K562 (cell line): Measurements from ENCODE around the gene FRMD5. TPM values are rescaled to one million over a fixed set of nuclear protein-coding genes. Genes with fewer than 3 reads are reported as not detected.

Experiments used
- ATAC-seq: fragments of 200-7000 bp; cut with Tn5 transposase; 3 replicates; pipeline ENCODE4 v1.9.1; 2020; ENCODE audit warnings: moderate library complexity
- BruUV-seq: library from RNA; stranded (reverse); fragments of 400-500 nt; replicated peaks from 2 replicates; lab custom pipeline; 2021; lab: Mats Ljungman, UMichigan
- CTCF ChIA-PET: fragments of 300-600 bp; formaldehyde crosslinking; extraction: SDS; loops from one replicate; lab custom pipeline; 2021; ENCODE audit warnings: low intra/inter-chr PET ratio; lab: Yijun Ruan, JAX
- POLR2A ChIA-PET: fragments of 300-600, 350-650 bp; sonication (Branson Sonifier 250); formaldehyde crosslinking; extraction: SDS; loops from one replicate; lab custom pipeline; 2021; ENCODE audit warnings: antibody characterized with exemption, inconsistent platforms; lab: Yijun Ruan, JAX
- DNase-seq, 4 experiments: peaks; one replicate each; pipeline versions ENCODE4 v3.0.0 to v3.0.0-alpha.2; 2011 to 2018; ENCODE audit warnings: low spot score in 3 of 4, mixed read lengths in 3 of 4; ENCODE audit errors: extremely low read depth in 1 of 4
- FAIRE-seq: peaks from 2 replicates; lab custom pipeline; 2011; peaks lifted over from hg19 to GRCh38; lab: Jason Lieb, UNC
- H2AFZ ChIP-seq: 2 replicates; pipeline ENCODE4 v1.6.0; 2011; ENCODE audit warnings: low read depth, low read length, control low read depth, inconsistent platforms
- H3K27ac ChIP-seq: fragments of 200-600 bp; 3 replicates; pipeline ENCODE4 v1.8.0; 2011; ENCODE audit warnings: low read depth, mild to moderate bottlenecking, control low read depth, inconsistent platforms, low read length, moderate library complexity, mixed read lengths; ENCODE audit errors: extremely low read depth
- H3K27me3 ChIP-seq, 2 experiments: fragments of 300-600 bp in 1 of 2; 2 replicates in 1 of 2; 3 replicates in 1 of 2; pipeline versions ENCODE4 v1.6.0 to v1.8.0; 2011; ENCODE audit warnings: inconsistent platforms in 2 of 2, low read length in 2 of 2, mild to moderate bottlenecking in 1 of 2, mixed read lengths in 1 of 2, moderate library complexity in 1 of 2; ENCODE audit not compliant: control insufficient read depth in 2 of 2, insufficient read depth in 2 of 2
- H3K36me3 ChIP-seq: fragments of 300-600 bp; 3 replicates; pipeline ENCODE4 v1.8.0; 2011; ENCODE audit warnings: mild to moderate bottlenecking, low read length, inconsistent platforms; ENCODE audit not compliant: control insufficient read depth, insufficient read depth
- H3K4me1 ChIP-seq, 2 experiments: fragments of 200-600 bp in 1 of 2; replicated peaks in 1 of 2; 2 replicates in 1 of 2; 3 replicates in 1 of 2; pipeline versions ENCODE4 v1.5.1 to v1.8.0; 2011; ENCODE audit warnings: inconsistent platforms in 2 of 2, low read length in 2 of 2, mild to moderate bottlenecking in 1 of 2, mixed read lengths in 1 of 2, moderate library complexity in 1 of 2; ENCODE audit not compliant: control insufficient read depth in 2 of 2, insufficient read depth in 2 of 2
- H3K4me2 ChIP-seq: 2 replicates; pipeline ENCODE4 v1.6.1; 2011; ENCODE audit warnings: low read length, control low read depth, inconsistent platforms, mixed read lengths; ENCODE audit not compliant: insufficient read depth
- H3K4me3 ChIP-seq: fragments of 200-600 bp; sonication (generic), shearing (Covaris generic); 2 replicates; pipeline ENCODE4 v1.5.1; 2016; ENCODE audit warnings: control low read depth, inconsistent platforms
- H3K79me2 ChIP-seq: fragments of 200-600 bp; 3 replicates; pipeline ENCODE4 v1.8.0; 2011; ENCODE audit warnings: low read length, inconsistent platforms; ENCODE audit not compliant: control insufficient read depth, insufficient read depth
- H3K9ac ChIP-seq, 2 experiments: 2 replicates each; pipeline versions ENCODE4 v1.6.0 to v1.6.1; 2011; ENCODE audit warnings: low read depth in 2 of 2, low read length in 2 of 2, control low read depth in 1 of 2, inconsistent platforms in 1 of 2, mild to moderate bottlenecking in 1 of 2, mixed read lengths in 1 of 2; ENCODE audit not compliant: insufficient read depth in 1 of 2
- H3K9me1 ChIP-seq: one replicate; pipeline ENCODE4 v1.6.0; 2011; ENCODE audit warnings: inconsistent platforms, mild to moderate bottlenecking, low read length, moderate library complexity; ENCODE audit not compliant: control insufficient read depth, insufficient read depth
- H3K9me3 ChIP-seq: replicated peaks from 2 replicates; pipeline ENCODE4 v1.5.1; 2011; ENCODE audit warnings: low read depth, low read length, inconsistent platforms; ENCODE audit not compliant: control insufficient read depth, insufficient read depth
- H4K20me1 ChIP-seq: replicated peaks from 2 replicates; pipeline ENCODE4 v1.6.1; 2011; ENCODE audit warnings: low read length, inconsistent platforms, mixed read lengths; ENCODE audit not compliant: control insufficient read depth, insufficient read depth
- IFI16 ChIP-seq: fragments of 250-450 bp; sonication (Bioruptor Pico); IDR thresholded peaks from 2 replicates; pipeline ENCODE4 v2.1.2; 2022; ENCODE audit warnings: mild to moderate bottlenecking, inconsistent platforms
- MAFG ChIP-seq: fragments of 450-650 bp; conservative IDR thresholded peaks from 2 replicates; pipeline ENCODE4 v1.6.1; 2016; ENCODE audit warnings: missing genetic modification characterization, missing compliant biosample characterization
- POLR2A ChIP-seq: fragments of 450-650 bp; conservative IDR thresholded peaks from 2 replicates; pipeline ENCODE4 v1.6.1; 2016
- PTBP1 ChIP-seq: fragments of 200-400 bp; formaldehyde crosslinking; IDR thresholded peaks from 2 replicates; pipeline ENCODE4 v1.6.1; 2017; ENCODE audit warnings: low read depth, low read length
- ZBTB7A ChIP-seq: IDR thresholded peaks from 2 replicates; pipeline ENCODE4 v1.6.1; 2011; ENCODE audit warnings: low read depth, mild to moderate bottlenecking, low read length, moderate library complexity, borderline replicate concordance; ENCODE audit not compliant: control insufficient read depth
- WGBS: fragments of 100-300 bp; shearing (Covaris generic); methylation state at CpG from one replicate; pipeline ENCODE4 v1.1.6; 2016; ENCODE audit warnings: low coverage, mixed read lengths; ENCODE audit not compliant: insufficient coverage; ENCODE audit errors: missing lambda C conversion rate; 5-methylcytosine and 5-hydroxymethylcytosine counted together
- in situ Hi-C: fragments of 300-500 bp; cut with MboI; formaldehyde crosslinking; loops from 4 replicates; pipeline ENCODE4 v1.15.0; 2018; ENCODE audit warnings: inconsistent platforms, mixed read lengths
- intact Hi-C: fragments of 100-400 bp; cut with micrococcal nuclease; formaldehyde crosslinking; loops from 2 replicates; pipeline ENCODE4 v1.14.2; 2022
- polyA plus RNA-seq, 8 experiments: library from polyadenylated mRNA; depleted of rRNA in 4 of 8; stranded (reverse) in 5 of 8; unstranded in 3 of 8; fragments of >200 nt; fragmentation: Nextera tagmentation in 2 of 8; fragmentation: Illumina TruSeq in 1 of 8; extraction: Ambion mirVana in 2 of 8; extraction: Trizol in 1 of 8; gene quantifications; 2 replicates each; pipeline versions ENCODE4 v1.2.1 to v1.2.3, GENCODE V29; 2011 to 2014; ENCODE audit warnings: inconsistent platforms in 1 of 8, missing spikeins in 1 of 8
- total RNA-seq, 7 experiments: library from RNA; depleted of rRNA in 6 of 7; stranded (reverse); fragments of >200 nt in 6 of 7; fragmentation: Illumina TruSeq in 2 of 7; extraction: Trizol in 2 of 7; gene quantifications; 2 replicates each; pipeline versions ENCODE4 v1.2.1 to v1.2.3, GENCODE V29; 2011 to 2021; ENCODE audit warnings: low replicate concordance in 1 of 7
- TF ChIP-seq, protein P1 (sequence below): sonication (generic); formaldehyde crosslinking; IDR thresholded peaks from 2 replicates; pipeline ENCODE4 v1.8.0; 2022; ENCODE audit warnings: missing genetic modification reagents, mild to moderate bottlenecking, borderline replicate concordance
- TF ChIP-seq, protein P2 (sequence below): sonication (generic); formaldehyde crosslinking; IDR thresholded peaks from 2 replicates; pipeline ENCODE4 v1.8.1; 2022; ENCODE audit warnings: missing genetic modification reagents
- TF ChIP-seq, protein P3 (sequence below): IDR thresholded peaks from 2 replicates; pipeline ENCODE4 v1.6.1; 2011; ENCODE audit not compliant: insufficient read length; ENCODE audit errors: extremely low read depth
- TF ChIP-seq, protein P4 (sequence below): sonication (generic); formaldehyde crosslinking; IDR thresholded peaks from 2 replicates; pipeline ENCODE4 v1.8.0; 2023; ENCODE audit warnings: mild to moderate bottlenecking, missing genetic modification reagents
- TF ChIP-seq, protein P5 (sequence below): fragments of 150-350 bp; IDR thresholded peaks from 2 replicates; pipeline ENCODE4 v1.6.1; 2014; ENCODE audit warnings: low read depth, mild to moderate bottlenecking, low read length, borderline replicate concordance
- TF ChIP-seq, protein P6 (sequence below): fragments of 450-650 bp; IDR thresholded peaks from 2 replicates; pipeline ENCODE4 v1.6.1; 2016

Gene FRMD5
- total and polyA plus RNA-seq, 9 of the 15 experiments (the other 6 are each of a cell fraction or from before 2014, with no cell fraction given) = 0.13 to 0.38 TPM; not detected in 7

DNA sequence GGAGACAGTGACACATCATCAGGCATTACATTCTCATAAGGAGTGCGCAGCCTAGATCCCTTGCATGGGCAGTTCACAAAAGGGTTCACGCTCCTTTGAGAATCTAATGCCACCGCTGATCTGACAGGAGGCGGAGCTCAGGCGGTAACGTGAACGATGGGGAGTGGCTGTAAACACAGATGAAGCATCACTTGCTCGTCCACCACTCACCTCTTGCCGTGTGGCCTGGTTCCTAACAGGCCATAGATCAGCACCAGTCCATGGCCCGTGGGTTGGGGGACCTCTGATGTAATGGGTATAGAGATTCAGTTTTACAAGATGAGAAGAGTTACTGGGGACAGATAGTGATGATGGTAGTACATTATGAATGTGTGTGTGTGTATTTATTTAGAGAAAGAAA lies 63.0 kb downstream of the FRMD5 start:
- intact Hi-C loops (no loop called here), in situ Hi-C loops (no loop called here)
- Histone ChIP-seq H3K27me3 (peaks cover 2 to 16% of the 10 kb centered on the region in 2 experiments; a peak in 4 of 5 replicates), H3K9me1 (no peaks in the 10 kb centered on the region), H3K4me3 (no peak overlapping the region), H3K27ac (no peak overlapping the region), H3K36me3 (no peaks in the 10 kb centered on the region), H4K20me1 (no peaks in the 10 kb centered on the region), H3K9me3 (no peaks in the 10 kb centered on the region), H3K4me2 (no peak overlapping the region), H2AFZ (no peak overlapping the region), H3K9ac (no peak overlapping the region), H3K4me1 (no peaks in the 10 kb centered on the region; a peak in 1 of 5 replicates), H3K79me2 (no peaks in the 10 kb centered on the region)
- WGBS = under 1% methylated on average over 10 of the region's 10 CpGs
- POLR2A ChIA-PET = no interaction called here
- CTCF ChIA-PET = no interaction called here
- FAIRE-seq = no peak
- ATAC-seq = no peak
- BruUV-seq = no TSS peak
- no peak for DNase-seq
- TF ChIP-seq IFI16 = no peak
- TF ChIP-seq, protein P1, sequence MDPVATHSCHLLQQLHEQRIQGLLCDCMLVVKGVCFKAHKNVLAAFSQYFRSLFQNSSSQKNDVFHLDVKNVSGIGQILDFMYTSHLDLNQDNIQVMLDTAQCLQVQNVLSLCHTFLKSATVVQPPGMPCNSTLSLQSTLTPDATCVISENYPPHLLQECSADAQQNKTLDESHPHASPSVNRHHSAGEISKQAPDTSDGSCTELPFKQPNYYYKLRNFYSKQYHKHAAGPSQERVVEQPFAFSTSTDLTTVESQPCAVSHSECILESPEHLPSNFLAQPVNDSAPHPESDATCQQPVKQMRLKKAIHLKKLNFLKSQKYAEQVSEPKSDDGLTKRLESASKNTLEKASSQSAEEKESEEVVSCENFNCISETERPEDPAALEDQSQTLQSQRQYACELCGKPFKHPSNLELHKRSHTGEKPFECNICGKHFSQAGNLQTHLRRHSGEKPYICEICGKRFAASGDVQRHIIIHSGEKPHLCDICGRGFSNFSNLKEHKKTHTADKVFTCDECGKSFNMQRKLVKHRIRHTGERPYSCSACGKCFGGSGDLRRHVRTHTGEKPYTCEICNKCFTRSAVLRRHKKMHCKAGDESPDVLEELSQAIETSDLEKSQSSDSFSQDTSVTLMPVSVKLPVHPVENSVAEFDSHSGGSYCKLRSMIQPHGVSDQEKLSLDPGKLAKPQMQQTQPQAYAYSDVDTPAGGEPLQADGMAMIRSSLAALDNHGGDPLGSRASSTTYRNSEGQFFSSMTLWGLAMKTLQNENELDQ (CRISPR knock-in tag) = no peak
- TF ChIP-seq, protein P2, sequence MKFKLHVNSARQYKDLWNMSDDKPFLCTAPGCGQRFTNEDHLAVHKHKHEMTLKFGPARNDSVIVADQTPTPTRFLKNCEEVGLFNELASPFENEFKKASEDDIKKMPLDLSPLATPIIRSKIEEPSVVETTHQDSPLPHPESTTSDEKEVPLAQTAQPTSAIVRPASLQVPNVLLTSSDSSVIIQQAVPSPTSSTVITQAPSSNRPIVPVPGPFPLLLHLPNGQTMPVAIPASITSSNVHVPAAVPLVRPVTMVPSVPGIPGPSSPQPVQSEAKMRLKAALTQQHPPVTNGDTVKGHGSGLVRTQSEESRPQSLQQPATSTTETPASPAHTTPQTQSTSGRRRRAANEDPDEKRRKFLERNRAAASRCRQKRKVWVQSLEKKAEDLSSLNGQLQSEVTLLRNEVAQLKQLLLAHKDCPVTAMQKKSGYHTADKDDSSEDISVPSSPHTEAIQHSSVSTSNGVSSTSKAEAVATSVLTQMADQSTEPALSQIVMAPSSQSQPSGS (CRISPR knock-in tag) = no peak
- no peak for TF ChIP-seq MAFG (tag)
- TF ChIP-seq, protein P3, sequence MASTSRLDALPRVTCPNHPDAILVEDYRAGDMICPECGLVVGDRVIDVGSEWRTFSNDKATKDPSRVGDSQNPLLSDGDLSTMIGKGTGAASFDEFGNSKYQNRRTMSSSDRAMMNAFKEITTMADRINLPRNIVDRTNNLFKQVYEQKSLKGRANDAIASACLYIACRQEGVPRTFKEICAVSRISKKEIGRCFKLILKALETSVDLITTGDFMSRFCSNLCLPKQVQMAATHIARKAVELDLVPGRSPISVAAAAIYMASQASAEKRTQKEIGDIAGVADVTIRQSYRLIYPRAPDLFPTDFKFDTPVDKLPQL = no peak
- TF ChIP-seq, protein P4, sequence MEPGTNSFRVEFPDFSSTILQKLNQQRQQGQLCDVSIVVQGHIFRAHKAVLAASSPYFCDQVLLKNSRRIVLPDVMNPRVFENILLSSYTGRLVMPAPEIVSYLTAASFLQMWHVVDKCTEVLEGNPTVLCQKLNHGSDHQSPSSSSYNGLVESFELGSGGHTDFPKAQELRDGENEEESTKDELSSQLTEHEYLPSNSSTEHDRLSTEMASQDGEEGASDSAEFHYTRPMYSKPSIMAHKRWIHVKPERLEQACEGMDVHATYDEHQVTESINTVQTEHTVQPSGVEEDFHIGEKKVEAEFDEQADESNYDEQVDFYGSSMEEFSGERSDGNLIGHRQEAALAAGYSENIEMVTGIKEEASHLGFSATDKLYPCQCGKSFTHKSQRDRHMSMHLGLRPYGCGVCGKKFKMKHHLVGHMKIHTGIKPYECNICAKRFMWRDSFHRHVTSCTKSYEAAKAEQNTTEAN (CRISPR knock-in tag) = no peak
- no peak for TF ChIP-seq POLR2A
- TF ChIP-seq, protein P5, sequence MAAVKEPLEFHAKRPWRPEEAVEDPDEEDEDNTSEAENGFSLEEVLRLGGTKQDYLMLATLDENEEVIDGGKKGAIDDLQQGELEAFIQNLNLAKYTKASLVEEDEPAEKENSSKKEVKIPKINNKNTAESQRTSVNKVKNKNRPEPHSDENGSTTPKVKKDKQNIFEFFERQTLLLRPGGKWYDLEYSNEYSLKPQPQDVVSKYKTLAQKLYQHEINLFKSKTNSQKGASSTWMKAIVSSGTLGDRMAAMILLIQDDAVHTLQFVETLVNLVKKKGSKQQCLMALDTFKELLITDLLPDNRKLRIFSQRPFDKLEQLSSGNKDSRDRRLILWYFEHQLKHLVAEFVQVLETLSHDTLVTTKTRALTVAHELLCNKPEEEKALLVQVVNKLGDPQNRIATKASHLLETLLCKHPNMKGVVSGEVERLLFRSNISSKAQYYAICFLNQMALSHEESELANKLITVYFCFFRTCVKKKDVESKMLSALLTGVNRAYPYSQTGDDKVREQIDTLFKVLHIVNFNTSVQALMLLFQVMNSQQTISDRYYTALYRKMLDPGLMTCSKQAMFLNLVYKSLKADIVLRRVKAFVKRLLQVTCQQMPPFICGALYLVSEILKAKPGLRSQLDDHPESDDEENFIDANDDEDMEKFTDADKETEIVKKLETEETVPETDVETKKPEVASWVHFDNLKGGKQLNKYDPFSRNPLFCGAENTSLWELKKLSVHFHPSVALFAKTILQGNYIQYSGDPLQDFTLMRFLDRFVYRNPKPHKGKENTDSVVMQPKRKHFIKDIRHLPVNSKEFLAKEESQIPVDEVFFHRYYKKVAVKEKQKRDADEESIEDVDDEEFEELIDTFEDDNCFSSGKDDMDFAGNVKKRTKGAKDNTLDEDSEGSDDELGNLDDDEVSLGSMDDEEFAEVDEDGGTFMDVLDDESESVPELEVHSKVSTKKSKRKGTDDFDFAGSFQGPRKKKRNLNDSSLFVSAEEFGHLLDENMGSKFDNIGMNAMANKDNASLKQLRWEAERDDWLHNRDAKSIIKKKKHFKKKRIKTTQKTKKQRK = no peak
- TF ChIP-seq ZBTB7A = no peak
- TF ChIP-seq, protein P6, sequence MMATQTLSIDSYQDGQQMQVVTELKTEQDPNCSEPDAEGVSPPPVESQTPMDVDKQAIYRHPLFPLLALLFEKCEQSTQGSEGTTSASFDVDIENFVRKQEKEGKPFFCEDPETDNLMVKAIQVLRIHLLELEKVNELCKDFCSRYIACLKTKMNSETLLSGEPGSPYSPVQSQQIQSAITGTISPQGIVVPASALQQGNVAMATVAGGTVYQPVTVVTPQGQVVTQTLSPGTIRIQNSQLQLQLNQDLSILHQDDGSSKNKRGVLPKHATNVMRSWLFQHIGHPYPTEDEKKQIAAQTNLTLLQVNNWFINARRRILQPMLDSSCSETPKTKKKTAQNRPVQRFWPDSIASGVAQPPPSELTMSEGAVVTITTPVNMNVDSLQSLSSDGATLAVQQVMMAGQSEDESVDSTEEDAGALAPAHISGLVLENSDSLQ = no peak
- no peak for TF ChIP-seq PTBP1
